ENCODE data around the gene NAT9. TPM values are rescaled to one million over a fixed set of nuclear protein-coding genes. Genes with fewer than 3 reads are reported as not detected.

NAT9 gene
- total RNA-seq, 1 experiment from 2014 or later = 25.3 TPM

DNA sequence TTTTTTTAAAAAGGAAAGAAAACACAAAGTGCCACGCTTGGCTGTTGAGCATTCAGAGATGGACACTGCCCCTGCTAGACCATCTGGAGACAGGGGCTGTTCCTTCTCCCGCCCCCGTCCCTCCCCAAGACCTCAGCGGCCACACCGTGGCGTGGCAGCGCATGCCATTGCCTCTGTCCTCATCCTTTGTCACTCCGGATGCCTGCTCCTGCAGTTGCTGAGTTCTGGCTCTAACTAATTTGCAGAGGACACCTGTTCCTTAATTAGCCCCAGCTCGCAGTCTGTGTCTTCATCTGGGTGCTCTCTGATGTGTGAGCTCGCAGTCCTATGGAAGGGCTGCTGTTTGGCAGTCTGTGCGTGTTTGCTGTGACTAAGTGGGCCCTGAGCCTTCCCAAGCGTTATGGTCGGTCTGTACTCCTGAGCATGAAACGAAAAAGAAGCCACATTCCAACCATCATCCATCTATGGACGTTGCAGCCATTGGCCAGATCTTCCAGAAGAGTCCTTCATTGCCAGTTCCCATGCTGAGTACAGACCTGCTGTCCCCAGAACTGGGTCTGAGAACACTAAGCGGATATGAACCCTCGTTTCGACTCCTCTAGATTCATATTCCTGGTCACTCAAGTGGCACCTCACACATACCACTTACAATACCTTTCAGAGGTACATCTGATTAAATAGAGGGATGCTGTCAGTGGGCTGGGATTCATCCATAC is 40.9 kb upstream of the NAT9 start:
- Histone ChIP-seq H4K20me1 (ENCODE audit: insufficient read depth, low read depth, low read length) (no peaks in the 10 kb centered on the region), H3K27me3 (ENCODE audit: low read length) (no peaks in the 10 kb centered on the region), H3K9me3 (ENCODE audit: low read length) (no peaks in the 10 kb centered on the region), H3K9ac (ENCODE audit: low read length) (no peak overlapping the region), H3K4me1 (ENCODE audit: low read length) (no peaks in the 10 kb centered on the region), H3K79me2 (ENCODE audit: low read length) (no peaks in the 10 kb centered on the region), H3K36me3 (ENCODE audit: insufficient read depth, low read length) (no peaks in the 10 kb centered on the region), H3K4me2 (ENCODE audit: low read depth, low read length, poor library complexity, severe bottlenecking) (no peak overlapping the region), H3K4me3 (ENCODE audit: low read length) (no peak overlapping the region), H3K27ac (ENCODE audit: low read length) (no peak overlapping the region), H2AFZ (ENCODE audit: low read length) (no peak overlapping the region), H3K9me2 (replicated peaks; ENCODE audit: insufficient read depth, low read length) (no peaks in the 10 kb centered on the region)
- DNase-seq = no peak

DNA sequence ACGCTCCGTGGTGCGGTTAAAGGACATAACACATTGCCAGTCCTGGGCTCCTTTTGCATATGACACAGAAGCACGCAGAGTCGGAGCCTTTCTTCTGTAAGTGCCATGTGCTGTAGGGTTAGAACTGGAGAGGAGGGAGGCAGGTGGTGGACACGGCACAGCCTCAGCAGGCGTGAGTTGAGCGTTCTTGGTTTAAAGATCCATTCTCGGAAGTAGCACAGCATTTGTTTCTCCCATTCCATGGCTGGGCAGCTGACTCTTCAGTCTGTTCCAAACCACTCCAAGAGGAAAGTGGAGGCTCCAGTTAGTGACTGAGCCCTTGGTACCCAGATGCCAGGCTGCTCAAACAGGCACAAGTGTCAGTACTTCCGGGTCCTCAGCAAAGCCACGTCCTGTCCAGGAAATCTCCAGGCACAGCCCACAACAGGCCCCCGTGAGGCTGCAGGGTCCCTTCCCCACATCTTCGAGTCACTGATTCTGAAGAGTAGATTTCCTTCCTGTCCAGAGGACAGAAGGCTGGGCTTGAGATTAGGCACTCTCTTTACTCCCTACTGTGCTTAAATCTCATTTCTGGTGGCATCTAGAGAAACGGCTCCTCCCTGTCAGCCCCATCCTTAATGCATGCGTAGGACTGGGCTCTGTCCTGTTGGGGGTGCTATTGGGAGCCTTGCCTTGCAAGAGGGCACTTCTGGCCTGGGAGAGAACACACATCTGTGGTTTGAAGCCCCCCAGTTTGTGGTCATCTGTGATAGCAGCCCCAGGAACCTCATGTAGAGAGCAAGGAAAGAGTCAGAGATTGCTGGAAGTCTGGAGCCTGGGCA is 39.6 kb upstream of the NAT9 start:
- no peaks in the 10 kb centered on the region for H3K79me2 ChIP-seq (ENCODE audit: low read length)
- no peak overlapping the region for H3K27ac ChIP-seq (ENCODE audit: low read length)
- no peaks in the 10 kb centered on the region for H3K9me3 ChIP-seq (ENCODE audit: low read length)
- no peak overlapping the region for H3K4me2 ChIP-seq (ENCODE audit: low read depth, low read length, poor library complexity, severe bottlenecking)
- H2AFZ ChIP-seq (ENCODE audit: low read length) = no peak overlapping the region
- H3K36me3 ChIP-seq (ENCODE audit: insufficient read depth, low read length) = no peaks in the 10 kb centered on the region
- H3K27me3 ChIP-seq (ENCODE audit: low read length) = no peaks in the 10 kb centered on the region
- H3K9me2 ChIP-seq (replicated peaks; ENCODE audit: insufficient read depth, low read length) = no peaks in the 10 kb centered on the region
- peak; percentile 68 for DNase-seq
- H4K20me1 ChIP-seq (ENCODE audit: insufficient read depth, low read depth, low read length) = no peaks in the 10 kb centered on the region
- no peak overlapping the region for H3K4me3 ChIP-seq (ENCODE audit: low read length)
- no peak overlapping the region for H3K9ac ChIP-seq (ENCODE audit: low read length)
- H3K4me1 ChIP-seq (ENCODE audit: low read length) = no peaks in the 10 kb centered on the region

DNA sequence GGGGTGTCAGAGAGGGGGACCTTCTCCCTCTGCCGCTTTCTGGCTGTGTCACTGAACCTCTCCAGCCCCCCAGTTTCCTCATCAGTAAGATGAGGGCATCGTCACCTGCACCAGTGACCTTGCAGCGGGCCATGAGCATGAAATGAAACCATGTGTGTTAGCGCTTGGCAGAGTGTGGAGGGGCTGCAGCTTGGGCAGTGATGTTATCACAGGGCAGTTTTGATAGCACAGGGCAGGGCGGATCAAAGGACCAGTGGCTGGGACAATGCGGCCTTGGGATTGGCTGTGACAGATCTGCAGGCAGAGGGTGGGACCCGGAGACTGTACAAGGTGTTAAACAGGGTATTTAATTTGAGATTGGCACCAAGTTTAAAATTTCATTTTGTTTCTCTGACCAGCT is 38.9 kb upstream of the NAT9 start:
- no peaks in the 10 kb centered on the region for H3K36me3 ChIP-seq (ENCODE audit: insufficient read depth, low read length)

DNA sequence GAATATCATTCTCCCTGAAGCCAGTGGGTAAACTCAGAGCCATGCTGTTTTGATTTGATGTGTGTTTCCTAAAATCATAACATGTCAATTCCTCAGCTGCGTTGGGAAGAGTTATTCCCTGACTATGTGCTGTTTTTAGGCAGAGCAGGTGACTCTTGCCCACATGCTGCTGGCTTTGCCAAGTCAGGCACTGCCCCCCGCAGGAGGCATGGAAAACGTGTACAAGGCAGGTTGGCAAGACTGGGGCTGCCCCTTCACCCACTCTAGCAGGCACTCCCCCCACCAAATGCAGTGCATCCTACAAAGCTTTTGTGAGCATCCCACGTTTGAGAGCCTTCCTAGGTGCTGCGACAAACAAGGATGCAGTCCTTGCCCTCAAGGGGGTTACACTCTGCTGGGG is 38.3 kb upstream of the NAT9 start:
- DNase-seq = no peak
- H3K4me3 ChIP-seq (ENCODE audit: low read length) = no peak overlapping the region
- no peaks in the 10 kb centered on the region for H3K9me2 ChIP-seq (replicated peaks; ENCODE audit: insufficient read depth, low read length)
- H3K4me1 ChIP-seq (ENCODE audit: low read length) = no peaks in the 10 kb centered on the region
- H3K9me3 ChIP-seq (ENCODE audit: low read length) = no peaks in the 10 kb centered on the region
- H3K36me3 ChIP-seq (ENCODE audit: insufficient read depth, low read length) = no peaks in the 10 kb centered on the region
- no peak overlapping the region for H2AFZ ChIP-seq (ENCODE audit: low read length)
- H3K4me2 ChIP-seq (ENCODE audit: low read depth, low read length, poor library complexity, severe bottlenecking) = no peak overlapping the region
- no peak overlapping the region for H3K9ac ChIP-seq (ENCODE audit: low read length)
- H3K79me2 ChIP-seq (ENCODE audit: low read length) = no peaks in the 10 kb centered on the region
- H3K27me3 ChIP-seq (ENCODE audit: low read length) = no peaks in the 10 kb centered on the region
- no peak overlapping the region for H3K27ac ChIP-seq (ENCODE audit: low read length)
- H4K20me1 ChIP-seq (ENCODE audit: insufficient read depth, low read depth, low read length) = no peaks in the 10 kb centered on the region

More for the DNA sequence above, 38.9 kb upstream of the NAT9 start:
- Histone ChIP-seq H3K27me3 (ENCODE audit: low read length) (no peaks in the 10 kb centered on the region), H3K9ac (ENCODE audit: low read length) (no peak overlapping the region), H3K4me3 (ENCODE audit: low read length) (no peak overlapping the region), H4K20me1 (ENCODE audit: insufficient read depth, low read depth, low read length) (no peaks in the 10 kb centered on the region), H3K79me2 (ENCODE audit: low read length) (no peaks in the 10 kb centered on the region), H3K9me3 (ENCODE audit: low read length) (no peaks in the 10 kb centered on the region), H3K9me2 (replicated peaks; ENCODE audit: insufficient read depth, low read length) (no peaks in the 10 kb centered on the region), H3K4me2 (ENCODE audit: low read depth, low read length, poor library complexity, severe bottlenecking) (no peak overlapping the region), H2AFZ (ENCODE audit: low read length) (no peak overlapping the region), H3K27ac (ENCODE audit: low read length) (no peak overlapping the region), H3K4me1 (ENCODE audit: low read length) (no peaks in the 10 kb centered on the region)
- DNase-seq = no peak

DNA sequence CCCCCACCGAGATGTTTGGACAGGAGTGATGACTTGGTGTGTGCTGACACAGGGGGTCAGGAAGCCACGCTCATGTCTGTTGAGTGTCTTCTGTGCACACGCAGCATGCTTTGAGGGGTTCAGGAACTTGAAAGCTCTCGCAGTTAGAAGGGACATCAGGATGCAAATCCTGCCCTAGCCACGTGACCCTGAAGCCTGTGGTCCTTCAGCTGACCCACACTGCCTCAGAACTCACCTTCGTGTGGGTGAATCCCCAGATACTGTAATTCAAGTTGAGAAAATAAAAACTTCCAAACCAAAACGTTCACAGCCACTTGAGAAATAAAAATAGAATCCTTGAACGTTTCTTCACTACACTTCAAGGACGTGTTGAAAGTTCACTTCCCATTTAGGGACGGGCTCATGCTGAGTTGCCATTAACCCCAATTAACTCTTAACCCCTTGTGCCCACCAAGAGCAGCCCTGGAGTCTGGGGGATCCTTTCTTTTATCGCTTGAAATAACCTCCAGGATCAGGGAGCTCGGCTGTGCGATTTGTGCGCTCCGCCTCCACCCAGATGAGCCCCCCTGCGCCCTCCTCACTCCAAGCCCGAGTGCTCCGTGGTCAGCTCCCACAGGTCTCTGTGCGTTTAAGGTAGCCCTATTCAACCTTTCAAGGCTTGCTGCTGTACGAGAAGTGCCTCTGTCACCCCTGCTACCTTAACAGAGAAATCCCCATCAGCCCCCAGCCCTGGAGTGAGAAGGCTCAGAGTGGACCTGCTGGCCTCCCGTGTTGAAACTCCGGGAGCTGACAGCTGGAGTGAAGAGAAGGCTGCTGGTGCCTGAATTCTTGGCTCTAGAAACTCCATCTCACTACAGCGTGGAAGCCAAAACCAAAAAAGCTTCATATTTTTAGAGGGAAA is 36.2 kb upstream of the NAT9 start:
- no peak overlapping the region for H3K4me3 ChIP-seq (ENCODE audit: low read length)
- H3K36me3 ChIP-seq (ENCODE audit: insufficient read depth, low read length) = no peaks in the 10 kb centered on the region
- no peak overlapping the region for H3K4me2 ChIP-seq (ENCODE audit: low read depth, low read length, poor library complexity, severe bottlenecking)
- H3K9me2 ChIP-seq (replicated peaks; ENCODE audit: insufficient read depth, low read length) = no peaks in the 10 kb centered on the region
- no peaks in the 10 kb centered on the region for H3K4me1 ChIP-seq (ENCODE audit: low read length)
- H2AFZ ChIP-seq (ENCODE audit: low read length) = no peak overlapping the region
- no peak for DNase-seq
- H3K27ac ChIP-seq (ENCODE audit: low read length) = no peak overlapping the region
- H3K79me2 ChIP-seq (ENCODE audit: low read length) = no peaks in the 10 kb centered on the region
- H3K9me3 ChIP-seq (ENCODE audit: low read length) = no peaks in the 10 kb centered on the region
- H3K9ac ChIP-seq (ENCODE audit: low read length) = no peak overlapping the region
- H4K20me1 ChIP-seq (ENCODE audit: insufficient read depth, low read depth, low read length) = no peaks in the 10 kb centered on the region
- no peaks in the 10 kb centered on the region for H3K27me3 ChIP-seq (ENCODE audit: low read length)

DNA sequence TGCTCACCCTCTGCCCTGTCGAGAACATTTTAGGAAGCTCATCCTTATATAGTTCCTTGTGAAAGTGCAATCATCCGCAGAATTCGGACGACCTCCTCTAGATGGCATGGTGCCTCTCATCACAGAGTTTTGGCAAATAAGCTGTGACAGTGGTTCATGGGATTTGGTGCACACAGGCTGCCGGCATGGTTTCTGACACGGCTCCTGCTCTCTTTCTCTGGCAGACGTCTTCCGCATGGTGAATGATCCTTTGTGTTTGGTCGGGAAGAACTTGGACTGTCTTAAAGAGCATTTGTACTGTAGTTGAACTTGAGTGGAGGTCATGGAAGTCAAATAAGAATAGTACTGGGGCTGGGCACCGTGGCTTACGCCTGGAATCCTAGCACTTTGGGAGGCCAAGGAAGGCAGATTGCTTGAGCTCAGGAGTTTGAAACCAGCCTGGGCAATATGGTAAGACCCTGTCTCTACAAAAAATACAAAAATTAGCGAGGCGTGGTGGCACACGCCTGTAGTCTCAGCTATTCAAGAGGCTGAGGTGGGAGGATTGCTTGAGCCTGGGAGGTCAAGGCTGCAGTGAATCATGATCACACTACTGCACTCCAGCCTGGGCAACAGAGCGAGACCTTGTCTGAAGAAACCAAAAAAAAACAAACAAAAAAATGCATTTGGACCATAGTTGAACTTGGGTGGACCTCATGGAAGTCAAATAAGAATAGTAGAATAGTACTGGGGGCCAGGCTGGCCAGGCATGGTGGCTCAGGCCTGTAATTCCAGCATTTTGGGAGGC is 34.7 kb upstream of the NAT9 start:
- H3K27me3 ChIP-seq (ENCODE audit: low read length) = no peaks in the 10 kb centered on the region
- H3K27ac ChIP-seq (ENCODE audit: low read length) = no peak overlapping the region
- no peak overlapping the region for H2AFZ ChIP-seq (ENCODE audit: low read length)
- DNase-seq = no peak
- H3K79me2 ChIP-seq (ENCODE audit: low read length) = no peaks in the 10 kb centered on the region
- no peaks in the 10 kb centered on the region for H3K9me3 ChIP-seq (ENCODE audit: low read length)
- no peak overlapping the region for H3K4me3 ChIP-seq (ENCODE audit: low read length)
- H3K9me2 ChIP-seq (replicated peaks; ENCODE audit: insufficient read depth, low read length) = no peaks in the 10 kb centered on the region
- no peaks in the 10 kb centered on the region for H3K36me3 ChIP-seq (ENCODE audit: insufficient read depth, low read length)
- no peaks in the 10 kb centered on the region for H4K20me1 ChIP-seq (ENCODE audit: insufficient read depth, low read depth, low read length)
- no peaks in the 10 kb centered on the region for H3K4me1 ChIP-seq (ENCODE audit: low read length)
- no peak overlapping the region for H3K9ac ChIP-seq (ENCODE audit: low read length)
- no peak overlapping the region for H3K4me2 ChIP-seq (ENCODE audit: low read depth, low read length, poor library complexity, severe bottlenecking)

DNA sequence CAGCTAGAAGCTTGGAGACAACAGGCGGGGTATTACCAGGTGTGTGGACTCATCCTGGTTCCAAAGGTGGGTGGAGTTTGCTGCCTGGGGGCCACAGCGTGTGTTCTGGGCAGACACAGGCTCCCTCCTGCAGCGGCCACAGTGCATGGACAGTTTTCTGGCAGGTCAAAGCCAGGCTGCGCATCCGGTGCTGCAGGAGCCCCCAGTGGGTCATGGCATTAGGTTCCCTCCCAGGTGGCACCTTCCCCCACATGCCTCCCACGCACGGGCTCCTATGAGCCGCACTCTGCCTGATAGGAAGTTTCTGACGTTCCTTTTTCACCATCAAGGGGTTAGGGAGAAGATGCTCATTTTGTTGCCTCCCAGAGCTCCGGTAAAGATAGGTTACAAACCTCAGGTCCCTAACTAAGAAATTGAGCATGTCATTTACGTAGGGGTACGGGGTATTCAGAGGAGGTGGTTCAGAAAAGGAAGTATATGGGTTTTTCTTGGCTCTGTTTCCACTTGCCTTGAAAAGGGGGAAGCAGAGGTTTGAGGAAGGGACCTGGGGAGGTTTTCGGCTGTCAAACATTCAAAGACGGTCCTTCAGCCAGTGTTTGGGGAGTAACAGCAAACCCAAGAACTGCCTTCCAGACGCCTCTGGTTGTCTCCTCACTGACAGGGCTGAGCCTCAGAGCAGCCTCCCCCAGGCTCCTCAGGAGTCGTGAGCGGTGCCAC is 32.7 kb upstream of the NAT9 start:
- Histone ChIP-seq H3K9me2 (replicated peaks; ENCODE audit: insufficient read depth, low read length) (no peaks in the 10 kb centered on the region), H3K36me3 (ENCODE audit: insufficient read depth, low read length) (no peaks in the 10 kb centered on the region), H3K79me2 (ENCODE audit: low read length) (no peaks in the 10 kb centered on the region), H3K27me3 (ENCODE audit: low read length) (no peaks in the 10 kb centered on the region), H3K27ac (ENCODE audit: low read length) (no peak overlapping the region), H4K20me1 (ENCODE audit: insufficient read depth, low read depth, low read length) (no peaks in the 10 kb centered on the region), H3K4me3 (ENCODE audit: low read length) (no peak overlapping the region), H3K4me1 (ENCODE audit: low read length) (no peaks in the 10 kb centered on the region), H3K4me2 (ENCODE audit: low read depth, low read length, poor library complexity, severe bottlenecking) (no peak overlapping the region), H3K9ac (ENCODE audit: low read length) (no peak overlapping the region), H3K9me3 (ENCODE audit: low read length) (no peaks in the 10 kb centered on the region), H2AFZ (ENCODE audit: low read length) (no peak overlapping the region)
- no peak for DNase-seq

All from Karpas-422 (cell line).